CD4-positive, alpha-beta T cell treated with Interleukin-10 for 1 hour (primary cell): ENCODE measurements around the gene POT1.

ENCODE experiments used
- DNase-seq: peaks from one replicate; pipeline ENCODE4 v3.0.0-alpha.2; 2020

POT1 gene

GRCh38 chr7:124908259-124908658 lies 21.4 kb downstream of the POT1 start:
- no peak for DNase-seq

- no peak for DNase-seq
Measured at GRCh38 chr7:124907490-124907889, 22.1 kb downstream of the POT1 start.

DNA sequence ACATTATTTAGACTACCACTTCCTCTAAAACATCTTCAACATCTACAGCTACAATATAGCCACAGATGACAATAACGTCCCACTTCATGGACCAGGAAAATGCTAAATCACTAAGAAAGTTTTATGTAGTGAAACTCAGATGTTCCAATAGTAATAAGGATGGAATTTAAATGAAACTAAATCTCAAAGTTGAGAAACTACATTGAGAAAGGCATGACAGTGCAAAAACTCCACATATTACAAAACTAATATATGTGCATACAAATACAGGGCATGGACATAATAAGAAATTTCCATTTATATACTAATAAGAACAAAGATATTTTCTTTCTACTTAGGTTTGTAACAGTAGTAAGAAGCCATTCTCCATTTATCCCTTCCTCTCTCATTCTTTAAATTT lies 31.1 kb downstream of the POT1 start:
- DNase-seq, result no peak

DNA sequence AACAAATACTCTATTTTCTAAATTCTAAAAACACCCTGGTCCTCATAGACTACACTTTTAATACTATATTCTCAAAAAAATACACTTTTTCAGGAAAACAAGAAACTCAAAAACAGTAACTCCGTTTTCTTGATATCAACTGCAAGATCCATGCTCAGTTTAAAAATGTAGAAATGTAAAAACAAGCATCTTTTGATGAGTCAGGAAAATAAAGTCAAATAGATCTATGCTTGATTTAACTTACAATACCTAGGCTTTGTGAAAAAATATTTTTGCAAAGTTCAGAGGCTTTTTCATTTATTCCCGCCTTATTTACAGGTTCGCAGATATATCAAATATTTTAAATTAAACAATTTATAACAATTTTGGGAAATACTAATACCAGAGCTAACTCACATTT lies 33.6 kb downstream of the POT1 start:
- DNase-seq, result no peak

DNA sequence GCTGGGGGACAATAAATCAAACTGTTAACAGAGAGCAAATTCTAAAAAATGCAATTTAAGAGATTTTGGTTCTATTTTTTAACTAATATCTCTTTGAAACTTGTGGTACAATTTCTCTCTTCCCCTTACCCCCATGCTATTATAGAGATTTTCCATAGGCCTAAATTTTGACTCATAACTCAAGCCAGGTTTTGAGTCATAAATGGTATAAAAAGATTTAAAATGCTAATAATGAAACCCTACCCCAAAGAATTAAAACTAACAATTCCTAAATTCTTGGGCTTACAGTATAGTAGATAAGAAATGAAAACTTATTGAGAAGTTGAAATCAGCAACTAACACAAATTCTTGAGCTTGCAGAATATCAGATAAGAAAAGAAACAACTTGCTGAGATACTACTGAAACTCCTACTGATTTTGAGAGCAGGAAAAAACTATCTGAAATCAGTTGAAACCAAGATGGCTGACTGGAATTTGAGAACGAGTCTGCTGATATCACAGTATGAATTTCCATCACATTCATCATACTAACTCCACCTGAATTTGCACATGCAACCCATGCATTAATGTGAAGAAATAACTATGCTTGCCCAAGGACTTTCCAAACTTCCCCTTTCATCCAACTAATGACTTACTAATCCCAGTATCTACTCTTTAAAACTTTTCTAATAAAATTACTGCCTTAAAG lies 36.3 kb downstream of the POT1 start:
- no peak for DNase-seq

- no peak for DNase-seq
Measured at GRCh38 chr7:124887247-124887646, 42.4 kb downstream of the POT1 start.

DNA sequence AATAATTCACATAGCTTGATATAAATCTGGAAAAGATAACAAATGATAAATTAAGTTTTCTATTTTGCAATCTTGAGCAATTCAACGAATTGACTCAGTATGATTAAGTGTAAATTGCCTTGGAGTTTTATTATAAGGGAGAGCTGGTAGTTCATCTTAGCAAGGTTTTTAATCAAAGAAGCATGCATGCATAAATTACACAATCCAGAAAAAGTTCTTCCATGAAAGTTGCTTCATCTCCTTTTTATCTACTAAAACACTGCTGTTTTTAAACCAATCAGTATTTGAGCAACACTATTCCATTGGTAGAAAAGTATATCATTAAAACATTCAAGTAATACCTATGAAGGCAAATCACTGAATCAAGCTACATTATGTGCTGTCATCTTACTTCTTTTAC lies 47.6 kb downstream of the POT1 start:
- DNase-seq, result no peak

DNA sequence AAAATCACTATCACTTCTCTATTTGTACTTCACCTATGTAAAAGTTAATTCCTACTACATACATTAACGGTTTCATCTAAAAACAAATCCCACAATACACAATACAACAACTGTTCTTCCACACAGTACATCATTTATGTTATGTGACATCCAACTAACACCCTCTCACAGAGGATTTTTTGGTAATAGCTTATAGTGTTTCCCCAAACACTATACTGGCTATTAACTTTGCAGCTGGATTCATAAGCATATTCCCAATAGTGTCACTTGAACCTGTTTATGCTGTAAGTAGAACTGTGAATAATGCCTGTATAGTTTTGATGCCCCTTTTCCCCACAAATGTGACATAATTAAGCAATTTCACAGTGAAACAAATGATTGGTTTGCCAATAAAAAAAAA lies 49.9 kb downstream of the POT1 start:
- DNase-seq, result no peak

DNA sequence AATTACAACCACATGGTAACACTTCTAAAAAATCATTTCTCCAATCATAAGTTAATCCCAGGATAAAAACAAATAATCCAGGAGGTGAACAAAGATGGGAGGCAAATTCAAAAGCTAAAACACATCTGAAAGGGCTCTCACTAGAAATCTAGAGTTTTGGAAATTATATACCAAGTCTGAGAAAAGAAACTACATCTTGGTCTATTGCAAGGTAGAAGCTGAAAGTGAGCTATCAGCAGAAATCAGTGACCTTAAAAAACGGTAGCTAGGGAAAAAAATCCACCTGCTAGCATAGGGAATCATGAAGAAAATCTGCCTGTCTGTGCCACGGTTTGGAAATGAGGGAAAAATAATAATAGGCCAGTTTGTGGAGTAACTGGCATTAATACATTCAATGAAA lies 50.5 kb downstream of the POT1 start:
- no peak for DNase-seq

- DNase-seq, result no peak
Measured at GRCh38 chr7:124874644-124875163, 54.9 kb downstream of the POT1 start.

DNA sequence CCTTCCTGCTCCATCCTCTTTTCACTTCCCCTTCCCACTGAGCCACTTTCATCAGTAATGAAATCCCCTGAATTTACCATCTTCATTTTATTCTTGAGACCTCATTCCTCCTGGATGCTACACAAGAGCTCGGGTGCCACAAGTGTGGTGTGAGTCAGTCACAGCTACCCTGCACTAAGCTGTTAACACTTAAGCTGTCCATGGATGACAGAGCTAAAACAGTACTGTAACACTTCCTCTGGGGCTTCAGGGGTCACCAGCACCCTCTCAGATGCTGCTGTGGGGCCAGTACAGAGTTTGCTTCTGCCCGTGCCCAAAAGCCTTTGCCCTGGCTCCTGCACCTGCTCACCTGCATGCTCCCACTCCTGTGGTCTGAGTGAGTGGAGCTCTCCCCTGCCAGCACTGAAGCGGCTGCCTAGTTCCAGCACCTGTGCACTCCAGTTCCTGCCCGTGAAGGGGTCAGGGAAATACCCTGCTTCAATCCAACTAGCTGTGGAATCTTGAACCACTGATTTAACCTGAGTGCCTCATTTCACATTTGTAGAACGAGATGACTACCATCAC lies 71.9 kb downstream of the POT1 start:
- no peak for DNase-seq

DNA sequence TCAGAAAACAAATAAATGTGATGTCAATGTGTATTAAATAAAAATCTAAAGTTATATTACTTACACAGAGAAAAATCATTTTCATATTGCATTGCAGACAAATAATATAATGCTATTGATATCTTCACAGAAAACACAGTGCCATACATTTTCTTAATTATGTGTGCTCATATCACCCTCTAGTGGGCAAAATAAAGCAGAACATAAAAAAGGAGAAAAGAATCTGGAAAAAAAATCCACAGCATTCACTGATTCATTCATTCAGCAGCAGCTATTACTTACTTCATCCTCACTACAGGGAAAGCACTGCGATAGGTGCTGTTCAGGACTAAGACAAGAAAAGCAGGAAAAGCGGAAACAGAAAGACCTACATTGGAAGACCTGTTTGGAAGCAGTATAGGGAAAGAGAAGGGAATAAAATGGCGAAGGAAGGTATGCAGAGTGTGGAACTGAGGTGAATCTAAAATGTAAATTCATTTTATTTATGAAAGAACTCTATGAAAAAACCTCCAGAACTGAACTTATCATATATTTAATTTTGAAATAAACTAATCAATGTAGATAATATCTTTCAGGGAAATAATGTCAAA lies 73.2 kb downstream of the POT1 start:
- DNase-seq, result peak; percentile 37

DNA sequence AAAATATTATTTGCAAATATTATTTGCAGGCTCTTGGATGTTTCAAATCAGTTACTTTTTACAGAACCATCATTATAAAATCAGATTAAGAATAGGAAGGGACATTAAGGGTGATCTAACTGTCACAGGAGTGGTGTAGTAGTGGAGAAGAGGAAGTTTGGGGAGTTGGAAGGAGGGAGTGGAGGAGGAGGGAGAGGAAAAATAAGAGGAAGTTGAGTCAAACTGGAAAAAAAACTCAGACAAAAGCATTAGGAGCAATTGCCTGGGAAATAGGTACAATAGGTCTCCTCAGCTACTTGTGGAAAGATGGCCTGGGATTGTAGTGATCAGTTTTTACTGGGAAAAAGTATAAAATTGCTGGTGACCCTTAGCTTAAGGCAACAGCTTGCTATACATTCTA lies 86.3 kb downstream of the POT1 start:
- DNase-seq, result no peak

DNA sequence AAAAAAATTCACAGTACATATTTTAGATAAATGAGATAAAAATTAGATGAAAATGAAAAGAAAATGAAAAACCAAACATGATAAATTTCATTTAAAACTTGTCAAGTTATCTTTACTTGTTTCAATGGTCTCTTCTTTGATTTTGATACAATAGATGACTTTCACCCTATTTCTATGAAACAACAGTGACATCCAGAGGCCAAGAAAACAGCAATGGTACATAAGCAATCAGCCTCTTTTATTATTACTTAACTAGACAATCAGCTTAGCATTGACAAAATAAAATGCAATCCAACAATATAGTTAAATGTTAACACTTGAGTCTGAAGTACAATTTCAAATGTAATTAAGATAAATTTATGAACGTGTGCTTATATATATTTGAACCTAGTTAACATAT lies 89.2 kb downstream of the POT1 start:
- no peak for DNase-seq

GRCh38 chr7:124839687-124840086 lies 89.9 kb downstream of the POT1 start:
- no peak for DNase-seq

GRCh38 chr7:124836173-124836572 lies 93.5 kb downstream of the POT1 start:
- DNase-seq, result no peak

- no peak for DNase-seq
Measured at GRCh38 chr7:124818807-124819206, 110.8 kb downstream of the POT1 start.

DNA sequence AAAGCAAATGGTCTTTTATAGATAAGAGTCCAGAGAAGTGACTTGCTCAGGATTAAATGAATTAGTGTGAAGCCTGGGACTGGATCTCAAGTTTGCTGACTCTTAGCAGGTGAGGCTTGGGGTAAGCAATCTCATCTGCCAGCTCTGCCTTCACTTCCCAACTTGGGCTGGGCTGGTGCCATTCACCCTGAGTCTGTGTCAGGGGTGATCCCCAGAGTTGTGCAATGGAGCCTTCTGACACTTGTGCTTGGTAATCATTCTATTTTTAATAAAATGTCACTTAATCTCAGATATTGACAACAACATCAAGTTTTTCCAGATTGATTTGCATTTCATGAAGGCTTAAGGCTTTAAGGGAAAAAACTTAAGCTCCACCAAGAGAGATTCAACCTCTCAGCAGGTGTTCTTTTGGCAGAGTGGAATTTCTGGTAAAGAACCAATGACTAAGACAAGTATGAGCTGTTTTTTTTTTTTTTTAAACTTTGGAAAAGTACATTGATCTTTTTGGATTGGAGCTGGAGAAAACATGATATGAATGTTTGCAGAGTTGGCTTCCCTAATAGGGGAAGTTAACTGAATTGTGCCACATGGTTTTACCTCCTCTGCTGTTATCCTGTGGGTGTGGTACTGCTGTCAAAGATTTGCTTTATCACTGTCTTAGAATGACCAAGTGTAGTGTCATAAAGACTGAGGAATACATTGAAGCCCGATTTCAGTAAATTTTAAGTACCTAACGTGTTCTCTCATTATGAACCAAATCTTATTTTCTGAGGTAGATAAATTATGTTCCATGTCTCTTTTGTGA lies 115.4 kb downstream of the POT1 start:
- DNase-seq, result no peak

- no peak for DNase-seq
Measured at GRCh38 chr7:124812764-124813163, 116.9 kb downstream of the POT1 start.

DNA sequence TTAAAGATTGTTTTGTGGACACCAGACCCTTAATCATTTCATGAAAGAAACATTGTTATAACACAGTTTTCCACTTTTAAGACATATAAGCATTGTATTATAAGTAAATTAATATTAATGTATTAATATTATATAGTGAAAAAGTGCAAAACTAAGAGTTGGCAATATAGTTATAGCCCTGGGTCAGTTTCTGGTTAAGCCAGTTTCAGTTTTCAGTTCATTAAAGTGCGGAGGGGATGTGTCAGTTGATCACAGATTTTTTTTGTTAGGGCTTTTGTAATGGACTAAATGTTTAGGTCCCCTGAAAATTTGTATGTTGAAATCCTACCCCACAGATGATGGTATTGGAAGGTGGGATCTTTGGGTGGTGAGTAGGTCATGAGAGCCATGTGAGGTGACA lies 118.3 kb downstream of the POT1 start:
- no peak for DNase-seq

GRCh38 chr7:124810605-124811004 lies 119.0 kb downstream of the POT1 start:
- no peak for DNase-seq

DNA sequence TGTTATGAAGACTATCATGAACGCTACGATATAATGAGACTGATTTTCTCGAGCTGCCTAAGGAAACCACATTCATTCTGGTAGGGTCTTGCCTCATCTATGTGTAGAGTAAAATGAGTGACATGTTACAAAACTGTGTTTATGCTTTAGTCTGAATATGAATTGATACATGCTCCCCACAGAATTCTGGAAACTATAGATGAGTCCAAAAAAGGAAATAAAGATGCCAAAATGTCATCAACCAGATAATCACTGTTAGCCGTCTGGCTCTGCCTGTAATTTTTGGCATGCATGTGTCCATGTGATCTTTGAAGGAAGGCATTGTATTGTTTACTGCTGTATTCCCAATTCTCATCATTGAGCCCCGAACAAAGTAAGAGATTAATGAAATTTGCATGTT lies 121.4 kb downstream of the POT1 start:
- no peak for DNase-seq

GRCh38 chr7:124801330-124801895 lies 128.2 kb downstream of the POT1 start:
- DNase-seq, result no peak
